ENCODE results near the gene DOK3.

DNA sequence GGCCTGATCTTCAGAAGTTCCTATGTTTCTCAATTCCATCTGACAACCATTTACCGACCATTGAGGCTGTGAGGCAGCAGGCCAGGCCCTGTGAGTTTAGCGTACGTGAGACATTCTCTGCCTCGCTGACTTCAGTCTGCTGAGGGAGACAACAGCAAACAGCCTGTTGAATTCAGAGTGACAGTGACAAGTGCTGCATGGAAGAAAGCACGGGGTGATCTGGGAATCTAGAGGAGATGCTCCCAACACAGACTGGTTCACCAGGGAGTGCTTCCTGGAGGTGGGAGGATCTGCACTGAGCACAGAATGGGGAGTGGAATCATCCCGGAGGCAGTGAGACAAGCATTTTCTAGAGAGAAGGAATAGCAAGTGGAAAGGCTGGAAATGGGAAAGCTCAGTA, 17.2 kb upstream of the DOK3 start:
- no peak for TF ChIP-seq EZH2 (IDR thresholded peaks at IDR 0.05; ENCODE audit: low read length)
- TF ChIP-seq, protein P1, sequence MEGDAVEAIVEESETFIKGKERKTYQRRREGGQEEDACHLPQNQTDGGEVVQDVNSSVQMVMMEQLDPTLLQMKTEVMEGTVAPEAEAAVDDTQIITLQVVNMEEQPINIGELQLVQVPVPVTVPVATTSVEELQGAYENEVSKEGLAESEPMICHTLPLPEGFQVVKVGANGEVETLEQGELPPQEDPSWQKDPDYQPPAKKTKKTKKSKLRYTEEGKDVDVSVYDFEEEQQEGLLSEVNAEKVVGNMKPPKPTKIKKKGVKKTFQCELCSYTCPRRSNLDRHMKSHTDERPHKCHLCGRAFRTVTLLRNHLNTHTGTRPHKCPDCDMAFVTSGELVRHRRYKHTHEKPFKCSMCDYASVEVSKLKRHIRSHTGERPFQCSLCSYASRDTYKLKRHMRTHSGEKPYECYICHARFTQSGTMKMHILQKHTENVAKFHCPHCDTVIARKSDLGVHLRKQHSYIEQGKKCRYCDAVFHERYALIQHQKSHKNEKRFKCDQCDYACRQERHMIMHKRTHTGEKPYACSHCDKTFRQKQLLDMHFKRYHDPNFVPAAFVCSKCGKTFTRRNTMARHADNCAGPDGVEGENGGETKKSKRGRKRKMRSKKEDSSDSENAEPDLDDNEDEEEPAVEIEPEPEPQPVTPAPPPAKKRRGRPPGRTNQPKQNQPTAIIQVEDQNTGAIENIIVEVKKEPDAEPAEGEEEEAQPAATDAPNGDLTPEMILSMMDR (optimal IDR thresholded peaks at IDR 0.05 in 1 of 3, IDR thresholded peaks at IDR 0.05 in 1 of 3, conservative IDR thresholded peaks at IDR 0.05 in 1 of 3; ENCODE audit: extremely low read depth in 1 of 3, insufficient read depth in 2 of 3, low read length in 3 of 3), result no peak
